GM19025 (cell line): Measurements from ENCODE around the gene ERC1.

Experiments used
- ATAC-seq: cut with Tn5 transposase; IDR thresholded peaks from one replicate; pipeline ENCODE4 v1.9.1; 2021; ENCODE audit warnings: mild to moderate bottlenecking, low read depth, moderate library complexity; ENCODE audit not compliant: unreplicated experiment

Gene ERC1

DNA sequence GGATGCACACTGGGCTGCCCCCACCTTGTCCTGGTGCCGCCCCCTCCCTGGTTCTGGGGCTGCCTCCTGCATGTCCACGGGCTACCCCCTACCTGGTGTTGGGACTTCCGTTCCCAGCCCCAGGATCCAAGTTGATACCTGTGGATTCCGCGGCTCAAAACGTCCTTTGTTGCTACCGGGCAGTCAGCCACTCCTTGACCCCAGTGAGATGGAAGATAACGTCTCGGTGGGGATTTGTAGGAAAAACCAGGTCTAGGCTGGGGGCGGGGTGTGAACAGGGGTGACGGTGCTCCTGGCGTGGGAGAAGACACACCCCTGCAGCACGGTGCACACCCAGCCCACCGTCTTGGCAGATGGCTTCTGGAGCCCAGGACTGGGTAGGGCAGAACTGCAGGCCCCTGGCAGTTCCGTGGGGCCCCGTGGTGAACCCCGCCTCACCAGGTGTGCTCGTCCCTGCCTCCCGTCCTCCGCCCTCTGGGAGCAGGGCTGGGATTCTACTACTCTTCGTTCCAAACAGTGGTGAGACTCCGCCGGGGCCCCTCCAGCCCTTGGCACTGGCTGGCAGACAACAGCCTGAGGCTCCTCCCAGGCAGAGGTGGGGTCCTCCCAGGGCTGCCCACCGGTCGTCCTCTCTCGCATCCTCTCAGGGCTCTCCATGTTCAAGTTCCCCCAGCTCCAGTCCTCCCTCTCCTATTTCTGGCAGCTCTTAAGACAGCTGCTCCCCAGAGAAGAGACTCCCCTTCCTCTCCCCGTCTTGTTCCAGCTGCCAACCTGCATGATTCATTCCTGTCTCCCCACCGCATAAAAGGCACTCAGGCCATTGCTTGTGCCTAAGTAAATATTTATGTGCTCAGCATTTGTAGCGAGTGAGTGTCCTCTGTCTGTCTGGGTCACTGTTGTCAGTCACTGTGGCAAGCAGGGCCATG, 527.8 kb downstream of the ERC1 start:
- no peak for ATAC-seq

DNA sequence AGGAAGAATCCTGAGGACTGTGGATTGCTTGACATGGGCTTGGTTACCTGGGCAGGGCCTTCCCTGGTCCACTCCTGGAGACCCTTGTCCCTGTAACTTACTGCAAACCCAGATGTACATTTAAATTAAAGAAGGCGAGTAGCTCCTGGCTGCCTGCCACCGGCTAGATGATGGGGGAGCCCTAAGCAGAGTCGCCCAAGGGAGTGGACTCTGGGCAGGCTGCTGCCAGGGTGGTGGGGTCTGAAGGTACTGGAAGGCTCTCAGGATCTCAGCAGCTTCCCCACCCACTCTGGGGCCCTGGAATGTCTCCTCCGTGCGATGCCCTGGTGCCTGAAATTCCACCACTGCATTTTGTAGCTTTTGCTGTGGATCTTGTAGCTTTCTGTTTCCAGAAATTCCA, 528.6 kb downstream of the ERC1 start:
- no peak for ATAC-seq

DNA sequence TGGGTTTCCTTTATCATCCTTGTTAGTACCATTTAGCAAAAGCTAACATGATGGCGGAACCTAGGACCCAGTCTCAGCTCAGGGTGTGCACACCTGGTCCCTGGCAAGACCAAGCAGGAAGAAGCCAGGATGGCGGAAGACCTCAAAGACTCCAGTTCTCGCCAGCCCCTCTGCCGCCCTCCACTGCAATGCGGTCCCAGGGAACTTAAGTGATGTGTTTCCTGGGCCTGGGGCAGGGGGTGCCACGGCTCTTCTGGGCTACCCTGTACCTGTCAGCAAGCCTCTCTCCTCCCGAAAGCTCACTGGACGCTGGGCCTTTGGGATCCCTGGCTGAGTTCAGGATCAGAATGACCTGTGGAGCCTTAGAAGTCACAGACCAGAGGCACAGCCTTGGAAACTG, 532.0 kb downstream of the ERC1 start:
- ATAC-seq = no peak

DNA sequence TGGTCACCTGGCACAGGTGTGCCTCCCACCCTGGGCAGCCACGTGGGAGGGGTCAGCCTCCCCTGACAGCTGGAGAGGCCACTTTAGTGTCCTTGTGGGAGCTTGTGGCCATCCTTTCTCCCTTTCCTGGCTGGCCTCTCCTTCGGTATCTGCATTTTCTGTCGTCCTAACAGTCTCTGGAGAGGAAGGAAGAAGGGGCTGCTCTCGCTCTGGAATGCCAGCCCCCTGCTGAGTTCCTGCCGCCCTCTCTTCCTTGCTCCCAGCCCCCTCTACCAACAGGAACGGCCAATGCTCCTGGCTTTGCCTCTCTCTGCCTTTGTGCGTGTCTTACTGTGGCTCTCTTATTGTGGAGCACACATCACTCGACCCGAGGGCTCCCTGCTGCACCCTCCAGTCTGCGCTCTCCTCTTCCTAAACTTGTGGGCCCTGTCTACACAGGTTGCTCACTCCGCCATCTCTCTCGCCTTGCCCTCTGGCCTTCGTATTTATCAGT, 532.6 kb downstream of the ERC1 start:
- no peak for ATAC-seq

DNA sequence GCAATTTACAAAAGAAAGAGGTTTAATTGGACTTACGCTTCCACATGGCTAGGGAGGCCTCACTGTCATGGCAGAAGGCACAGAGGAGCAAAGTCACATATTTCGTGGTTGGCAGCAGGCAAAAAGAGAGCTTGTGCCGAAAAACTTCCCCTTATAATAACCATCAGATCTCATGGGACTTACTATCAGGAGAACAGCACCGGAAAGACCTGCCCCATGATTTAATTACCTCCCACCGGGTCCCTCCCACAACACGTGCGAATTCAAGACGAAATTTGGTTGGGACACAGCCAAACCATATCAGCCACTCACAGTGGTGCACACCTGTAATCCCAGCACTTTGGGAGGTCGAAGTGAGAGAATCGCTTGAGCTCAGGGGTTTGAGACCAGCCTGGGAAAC, 534.8 kb downstream of the ERC1 start:
- no peak for ATAC-seq

DNA sequence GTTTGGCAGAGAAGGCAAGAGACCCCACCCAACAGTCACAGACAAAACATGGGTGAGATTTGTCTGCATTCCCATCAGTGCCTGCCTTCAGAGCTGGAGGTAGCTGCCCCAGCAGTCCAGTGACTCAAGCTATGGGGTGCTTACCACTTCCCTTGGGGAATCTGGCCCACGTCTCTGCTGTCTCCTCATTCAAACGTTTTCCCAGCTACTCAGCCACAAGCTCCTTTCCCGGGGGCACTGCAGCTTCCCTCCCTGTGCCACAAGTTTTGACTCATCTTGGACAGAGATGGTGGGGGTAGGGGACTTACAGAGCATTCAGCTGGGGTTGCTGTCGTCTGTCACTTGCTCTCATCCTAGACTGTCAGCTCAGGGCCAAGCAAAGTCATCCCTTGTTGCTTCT, 536.8 kb downstream of the ERC1 start:
- no peak for ATAC-seq

DNA sequence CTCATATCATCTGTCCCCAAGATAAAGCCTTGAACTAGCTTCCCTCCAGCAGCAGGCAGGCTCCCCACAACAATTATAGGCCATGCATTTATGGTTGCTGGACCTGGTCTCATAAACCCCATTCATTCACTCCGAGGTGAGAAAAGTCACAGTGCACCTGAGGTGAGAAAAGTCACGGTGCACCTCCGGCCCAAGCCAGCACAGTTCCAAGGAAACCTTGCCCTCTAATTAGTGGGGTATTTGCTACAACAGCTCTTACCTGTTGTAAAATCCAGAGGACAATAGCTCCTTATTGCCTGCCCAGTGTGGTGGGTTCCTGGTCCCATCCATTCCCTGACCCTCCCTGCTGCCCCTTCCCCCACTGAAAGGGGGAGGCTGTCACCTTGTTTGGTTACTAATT, 537.8 kb downstream of the ERC1 start:
- no peak for ATAC-seq

DNA sequence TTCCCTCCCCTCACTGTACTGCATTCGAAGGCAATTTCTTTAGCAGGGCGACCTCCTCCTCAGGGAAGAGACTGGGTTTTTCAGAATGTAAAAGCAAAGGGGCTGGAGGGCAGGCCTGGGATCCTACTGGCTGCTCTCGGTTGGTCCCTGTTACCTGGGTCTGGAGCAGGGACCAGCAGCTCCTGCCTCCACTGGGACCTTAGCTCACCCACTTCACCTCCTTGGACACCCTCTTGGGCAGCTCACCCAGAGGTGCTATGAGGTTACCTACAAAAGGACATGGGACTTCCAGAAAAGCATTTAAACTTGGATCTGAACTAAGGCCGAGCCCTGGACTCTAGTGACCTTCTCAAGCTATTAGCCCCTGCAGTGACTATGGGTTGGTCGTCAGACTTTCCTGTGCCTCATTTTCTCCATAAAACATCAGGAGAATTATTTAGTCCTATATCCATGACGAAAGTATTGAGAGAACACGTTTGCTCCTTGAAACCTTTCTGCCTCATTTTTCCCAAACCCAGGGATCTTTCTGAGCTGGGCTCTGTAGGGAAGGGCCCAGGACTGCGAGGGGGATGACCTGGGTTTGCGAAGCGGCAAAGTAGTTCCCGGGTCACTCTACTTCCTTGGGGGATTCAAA, 538.3 kb downstream of the ERC1 start:
- ATAC-seq = no peak

DNA sequence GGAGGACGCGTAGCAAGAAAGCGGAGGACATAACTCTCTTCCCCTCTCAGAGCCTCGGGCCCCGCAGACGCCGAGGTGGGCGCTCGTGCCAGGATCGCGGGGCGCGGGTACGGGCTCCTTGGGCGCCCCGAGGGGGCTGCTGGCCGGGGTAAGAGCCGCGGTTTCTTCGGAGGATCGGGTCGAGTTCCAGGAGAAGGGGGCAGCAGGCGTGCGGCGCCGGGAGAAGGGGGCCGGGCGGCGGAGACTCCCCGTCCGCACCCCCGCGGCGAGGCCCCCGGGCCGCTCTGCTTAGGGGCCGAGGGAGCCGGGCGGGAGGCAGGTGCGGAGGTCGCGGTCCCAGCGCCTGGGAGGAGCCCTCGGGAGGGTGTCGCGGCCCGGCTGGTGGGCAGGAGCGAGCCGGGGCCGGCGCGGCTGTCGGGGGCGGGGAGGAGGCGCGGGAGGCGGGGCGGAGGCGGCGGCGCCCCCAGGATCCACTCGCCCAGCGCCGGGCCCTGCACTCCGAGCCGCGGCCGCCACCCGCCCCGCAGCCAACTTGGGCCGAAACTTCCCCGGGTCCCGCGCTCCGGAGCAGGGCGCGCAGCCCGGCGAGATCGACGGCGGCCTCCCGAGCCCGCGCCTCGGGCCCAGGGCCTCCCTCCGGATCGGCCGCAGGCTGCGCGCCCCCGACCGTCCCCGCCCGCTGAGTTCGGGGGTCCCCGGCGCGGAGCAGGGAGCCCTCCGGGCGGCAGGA, 539.0 kb downstream of the ERC1 start:
- no peak for ATAC-seq

DNA sequence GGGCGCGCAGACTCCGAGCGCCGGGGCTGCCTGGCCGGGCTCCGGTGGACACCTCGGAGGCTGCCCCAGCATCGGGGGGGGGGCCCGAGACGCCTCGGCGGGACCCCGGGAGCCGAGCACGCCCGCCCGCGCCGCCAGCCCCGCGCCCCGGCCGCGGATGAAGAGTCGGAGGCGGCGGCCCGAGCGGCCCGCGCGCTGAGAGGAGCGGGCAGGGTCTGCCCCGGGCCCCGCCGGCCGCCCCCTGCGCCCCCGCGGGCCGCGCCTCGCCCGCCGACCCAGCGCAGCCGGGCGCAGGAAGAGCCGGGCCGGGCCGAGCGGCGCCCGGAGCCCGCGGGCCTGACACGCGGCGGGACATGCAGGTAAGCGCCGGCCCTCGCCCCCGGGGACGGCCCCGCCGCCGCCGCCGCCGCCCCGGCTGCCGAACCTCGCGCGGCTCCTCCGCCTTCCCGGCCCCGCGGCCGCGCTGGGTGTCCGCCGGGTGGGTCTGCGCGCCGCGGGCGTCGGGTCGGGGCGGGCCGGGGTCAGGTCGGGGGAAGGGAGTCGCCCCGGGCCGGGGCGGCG, 539.6 kb downstream of the ERC1 start:
- no peak for ATAC-seq

DNA sequence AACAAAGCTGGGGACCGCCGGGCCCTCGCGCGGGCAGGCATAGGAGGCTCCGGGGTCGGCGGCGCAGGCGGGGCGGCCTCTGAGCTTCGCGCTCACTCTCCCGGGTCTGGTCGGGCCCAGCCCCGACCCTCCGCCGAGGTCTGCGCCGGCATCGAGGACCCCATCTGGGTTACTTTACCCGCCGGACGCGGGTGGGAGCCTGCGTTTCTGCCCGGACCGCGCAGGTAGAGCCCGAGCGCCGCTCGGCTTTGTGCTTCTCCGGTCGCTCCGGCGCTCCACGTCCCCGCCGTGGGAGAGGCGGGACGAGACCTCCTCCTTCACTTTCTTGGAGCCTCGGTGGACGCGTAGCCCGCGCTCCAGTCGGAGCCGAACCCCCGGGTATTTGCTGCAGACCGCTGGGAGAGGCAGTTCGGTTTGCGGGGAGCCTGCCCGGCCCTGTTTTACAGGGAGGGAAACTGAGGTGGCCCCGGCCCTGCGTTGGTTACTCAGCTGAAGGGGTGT, 540.2 kb downstream of the ERC1 start:
- ATAC-seq = no peak

DNA sequence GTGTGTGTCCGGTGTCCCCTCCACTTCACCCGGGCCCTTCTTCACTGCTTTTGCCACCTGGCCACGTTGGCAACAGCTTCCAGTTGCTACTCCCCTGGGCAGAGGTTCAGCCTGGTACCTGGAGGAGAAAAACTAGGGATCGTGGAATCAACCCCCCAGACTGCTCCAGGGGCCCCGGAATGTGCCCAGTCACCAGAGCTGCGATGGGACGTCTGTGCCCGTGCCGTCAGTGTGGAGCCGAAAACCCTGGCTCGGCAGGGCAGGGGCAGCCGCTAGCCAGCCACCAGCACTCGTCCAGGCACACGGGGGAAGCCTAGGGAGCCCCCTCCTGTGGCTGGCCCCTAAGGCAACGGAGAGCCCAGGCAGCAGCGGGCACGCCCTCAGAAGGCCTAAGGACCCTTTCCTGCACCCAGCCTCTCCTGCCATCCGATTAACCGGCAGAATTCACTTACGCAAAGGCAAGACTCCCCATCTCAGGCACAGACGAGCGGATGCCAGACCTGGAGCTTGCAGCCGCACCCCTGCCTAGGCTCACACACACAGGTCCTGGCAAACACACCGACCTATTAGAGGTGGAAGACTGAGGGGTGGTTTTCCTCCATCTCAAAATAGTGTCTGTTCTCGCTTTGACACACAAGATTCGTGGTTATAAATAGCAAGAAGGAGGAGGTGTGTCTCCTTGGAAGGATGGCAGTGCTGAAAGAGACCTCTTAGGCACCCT, 540.8 kb downstream of the ERC1 start:
- ATAC-seq = no peak

DNA sequence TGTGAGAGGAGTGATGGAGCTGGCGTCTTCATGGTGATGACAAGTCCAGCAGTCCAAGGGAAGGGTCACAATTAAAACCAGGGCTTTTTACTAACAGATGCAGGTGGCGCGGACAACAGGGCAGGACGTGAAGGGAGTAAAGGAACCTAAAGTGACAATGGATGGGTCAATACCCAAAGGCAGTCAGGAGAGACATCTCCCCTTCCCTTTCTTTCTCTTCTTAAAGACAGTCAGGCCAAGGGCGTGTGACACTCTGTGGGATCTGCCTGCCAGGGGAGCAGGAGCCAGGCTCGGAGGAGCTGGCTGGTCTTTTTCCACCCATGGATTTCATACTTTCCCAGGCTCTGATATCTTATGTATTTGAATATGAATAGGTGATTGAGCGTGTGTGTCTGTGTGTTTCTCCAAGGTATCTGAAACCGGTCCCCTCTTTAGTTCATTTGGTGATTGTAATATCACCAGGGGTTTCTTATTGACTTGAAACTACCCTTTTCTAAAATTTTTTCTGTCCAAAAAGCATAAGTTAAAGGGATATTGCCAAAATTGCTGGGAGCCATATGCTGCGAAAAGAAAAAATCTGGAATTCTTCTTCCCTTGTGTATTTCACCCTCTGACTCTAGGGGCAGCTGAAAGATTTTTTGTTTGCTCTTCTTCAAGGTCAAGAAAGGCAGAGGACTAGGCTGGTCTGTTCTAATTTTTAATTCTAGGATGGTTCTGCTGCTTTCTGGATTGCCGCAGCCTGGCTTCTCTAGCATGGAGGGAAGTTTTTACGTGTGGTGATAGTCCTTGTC, 541.5 kb downstream of the ERC1 start:
- ATAC-seq = no peak

DNA sequence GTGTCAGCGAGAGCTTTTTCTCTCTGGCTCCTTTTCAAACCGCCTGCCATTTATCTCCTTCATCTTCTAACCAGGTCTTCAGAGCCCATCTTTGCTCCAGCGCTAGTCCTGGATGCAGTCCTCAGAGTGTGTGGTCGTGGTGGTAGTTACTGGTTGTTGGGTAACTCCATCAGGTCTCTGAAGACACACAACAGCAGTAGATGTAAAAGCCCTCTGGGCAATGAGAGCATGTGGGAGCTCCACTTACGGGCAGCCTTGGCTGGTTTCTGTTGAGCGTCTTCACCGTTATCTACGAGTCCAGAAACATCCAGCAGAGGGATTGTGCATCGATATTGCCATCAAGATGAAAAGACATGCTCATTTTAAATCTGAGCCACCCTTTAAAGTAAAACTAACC, 542.2 kb downstream of the ERC1 start:
- peak; percentile 1 for ATAC-seq

DNA sequence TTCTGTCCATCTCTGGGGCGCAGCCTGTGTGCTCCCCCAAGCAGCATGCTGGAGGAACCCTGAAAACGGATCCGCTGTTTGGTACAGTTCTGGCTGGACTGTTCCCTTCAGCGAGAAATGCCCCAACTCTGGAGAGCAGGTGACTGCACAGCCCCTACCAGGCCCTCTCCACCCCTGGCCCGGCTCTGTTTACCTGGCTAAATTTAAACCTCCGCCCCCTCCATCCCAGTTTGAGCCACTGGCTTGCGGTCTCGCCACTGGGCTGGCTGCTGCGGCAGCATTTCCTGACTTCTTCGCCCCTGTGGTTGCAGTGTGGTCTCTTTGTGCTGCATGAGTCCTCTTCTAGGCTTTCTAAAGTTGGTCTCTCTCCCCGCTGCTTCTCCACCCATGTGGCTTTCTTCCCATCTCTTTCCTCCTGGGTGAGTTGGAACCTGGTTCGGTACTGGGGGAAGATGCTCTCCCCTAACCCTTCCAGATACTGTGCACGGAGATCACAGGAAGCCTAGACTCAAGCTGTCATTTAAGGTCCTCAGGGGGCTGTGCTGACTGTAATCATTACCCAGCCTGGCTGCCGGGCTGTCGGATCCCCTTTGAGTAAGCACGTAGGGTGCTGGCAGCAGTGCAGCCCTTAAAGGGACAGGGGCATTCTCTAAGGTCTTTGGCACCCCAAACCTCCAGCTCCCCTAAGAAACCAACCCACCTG, 542.7 kb downstream of the ERC1 start:
- ATAC-seq = peak; percentile 42

DNA sequence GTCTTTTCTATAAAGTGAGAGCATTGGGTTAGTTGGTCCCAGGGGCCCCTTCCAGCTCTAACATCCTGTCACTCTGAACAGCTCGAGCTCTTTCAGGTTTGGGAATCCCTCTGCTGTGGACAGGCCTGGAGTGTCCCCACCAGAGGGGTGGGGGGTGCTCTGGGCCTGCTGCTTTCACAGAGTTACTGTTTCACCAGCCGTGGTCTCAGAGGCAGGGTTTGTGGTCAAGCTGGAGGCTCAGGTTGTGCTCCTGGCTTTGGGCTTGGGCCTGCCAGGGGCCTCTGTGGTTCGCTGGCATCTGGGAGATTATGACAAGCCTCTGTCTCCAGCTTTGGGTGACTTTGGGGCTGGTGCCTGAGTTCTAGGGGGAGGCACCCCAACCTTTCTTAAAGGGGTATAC, 543.7 kb downstream of the ERC1 start:
- ATAC-seq = peak; percentile 32

DNA sequence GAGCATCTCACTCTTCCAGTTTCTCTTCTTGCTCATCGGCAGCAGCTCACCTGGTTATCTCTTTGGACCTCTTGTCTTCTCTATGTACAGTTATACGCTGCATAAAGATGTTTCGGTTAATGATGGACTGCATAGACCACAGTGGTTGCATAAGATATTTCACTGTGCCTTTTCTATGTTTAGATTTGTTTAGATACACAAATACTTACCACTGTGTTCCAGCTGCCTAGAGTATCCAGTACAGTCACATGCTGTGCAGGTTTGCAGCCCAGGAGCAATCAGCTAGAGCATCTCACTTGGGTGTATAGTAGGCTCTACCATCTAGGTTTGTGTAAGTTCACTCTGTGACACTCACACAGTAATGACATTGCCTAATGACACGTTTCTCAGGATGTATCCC, 545.8 kb downstream of the ERC1 start:
- no peak for ATAC-seq

DNA sequence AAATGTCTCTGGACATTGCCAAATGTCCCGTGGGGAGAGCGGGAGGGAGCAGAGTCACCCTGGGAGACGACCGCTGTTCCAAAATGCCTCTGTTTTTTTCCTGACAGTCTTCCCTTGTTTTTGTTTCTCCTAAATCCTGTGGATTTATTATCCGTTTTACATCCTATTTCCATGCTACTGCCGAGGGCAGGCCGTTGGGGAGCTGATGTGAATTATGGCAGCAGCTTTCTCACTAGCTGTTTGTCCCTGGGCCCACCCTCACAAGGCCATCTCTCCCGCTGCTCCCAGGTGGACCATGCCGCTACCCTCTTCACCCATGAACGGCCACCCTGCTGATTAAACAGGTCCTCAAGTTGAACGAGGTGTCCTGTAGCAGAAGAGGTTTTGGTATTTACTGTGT, 548.1 kb downstream of the ERC1 start:
- ATAC-seq = no peak

DNA sequence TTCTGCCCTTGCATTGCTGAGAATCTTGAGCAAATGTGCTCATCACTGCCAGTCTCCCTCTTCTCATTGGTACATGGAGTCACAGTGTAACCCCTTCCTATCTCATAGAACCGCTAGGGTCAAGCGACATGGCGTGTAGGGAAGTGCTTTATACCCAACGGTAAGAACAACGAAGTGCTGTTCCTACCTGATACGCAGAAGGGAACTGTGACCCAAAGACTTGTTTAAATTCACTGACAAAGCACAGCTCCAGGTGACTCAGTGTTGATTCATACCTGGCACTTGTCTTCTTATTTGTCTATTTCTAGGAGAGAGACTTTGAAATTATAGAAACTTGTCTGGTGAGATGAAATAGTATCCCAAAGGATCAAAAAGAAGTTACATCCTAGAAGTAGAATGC, 549.7 kb downstream of the ERC1 start:
- no peak for ATAC-seq
